CD14-positive monocyte (primary cell): ENCODE results near the gene VWA5A. TPM values are rescaled to one million over a fixed set of nuclear protein-coding genes. Genes with fewer than 3 reads are reported as not detected.

ENCODE experiments used
- DNase-seq, 3 donors: peaks; one replicate each; pipeline ENCODE4 v3.0.0-alpha.2; 2011 to 2022
- H2AFZ ChIP-seq: 2 replicates; pipeline ENCODE4 v1.6.0; 2012; ENCODE audit warnings: mild to moderate bottlenecking, low read depth, low read length, inconsistent platforms; ENCODE audit not compliant: insufficient read depth, poor library complexity, severe bottlenecking
- H3K27ac ChIP-seq, 2 donors: 1 replicate in 1 of 2; 2 replicates in 1 of 2; pipeline ENCODE4 v1.5.1; 2012 to 2013; ENCODE audit warnings: low read length in 2 of 2, control low read depth in 1 of 2, inconsistent platforms in 1 of 2, low read depth in 1 of 2, mild to moderate bottlenecking in 1 of 2
- H3K27me3 ChIP-seq, 2 donors: one replicate each; pipeline versions ENCODE4 v1.6.0 to v1.6.1; 2011 to 2013; ENCODE audit warnings: low read length in 2 of 2; ENCODE audit not compliant: control insufficient read depth in 2 of 2, insufficient read depth in 2 of 2
- H3K36me3 ChIP-seq, 2 donors: replicated peaks in 1 of 2; 1 replicate in 1 of 2; 2 replicates in 1 of 2; pipeline versions ENCODE4 v1.5.1 to v1.6.1; 2012 to 2013; ENCODE audit warnings: low read length in 2 of 2, control low read depth in 1 of 2, inconsistent platforms in 1 of 2, mild to moderate bottlenecking in 1 of 2; ENCODE audit not compliant: insufficient read depth in 2 of 2, control insufficient read depth in 1 of 2
- H3K4me1 ChIP-seq, 2 donors: 1 replicate in 1 of 2; 2 replicates in 1 of 2; pipeline versions ENCODE4 v1.5.1 to v1.6.1; 2012 to 2013; ENCODE audit warnings: low read length in 2 of 2, control low read depth in 1 of 2, inconsistent platforms in 1 of 2, mild to moderate bottlenecking in 1 of 2, moderate library complexity in 1 of 2; ENCODE audit not compliant: insufficient read depth in 2 of 2, control insufficient read depth in 1 of 2
- H3K4me2 ChIP-seq: replicated peaks from 2 replicates; pipeline ENCODE3; 2012; ENCODE audit warnings: low read length, moderate library complexity, mild to moderate bottlenecking; ENCODE audit not compliant: poor library complexity, severe bottlenecking; ENCODE audit errors: extremely low read depth
- H3K4me3 ChIP-seq, 3 experiments: fragments of 200-600 bp in 1 of 3; sonication (generic) in 1 of 3; replicated peaks in 1 of 3; 1 replicate in 2 of 3; 2 replicates in 1 of 3; pipeline ENCODE4 v1.5.1; 2011 to 2013; ENCODE audit warnings: low read length in 3 of 3, mild to moderate bottlenecking in 3 of 3, control low read depth in 2 of 3, low read depth in 2 of 3, inconsistent platforms in 1 of 3, moderate library complexity in 1 of 3
- H3K79me2 ChIP-seq: 2 replicates; pipeline ENCODE4 v1.6.0; 2012; ENCODE audit warnings: mild to moderate bottlenecking, control low read depth, inconsistent platforms, low read length, moderate library complexity; ENCODE audit not compliant: insufficient read depth
- H3K9ac ChIP-seq: 2 replicates; pipeline ENCODE4 v1.6.0; 2017; ENCODE audit warnings: low read length, mild to moderate bottlenecking; ENCODE audit not compliant: insufficient read depth, poor library complexity, severe bottlenecking
- H3K9me3 ChIP-seq, 2 donors: replicated peaks in 1 of 2; 1 replicate in 1 of 2; 2 replicates in 1 of 2; pipeline versions ENCODE4 v1.5.1 to v1.6.1; 2012 to 2013; ENCODE audit warnings: low read length in 2 of 2, control low read depth in 1 of 2; ENCODE audit not compliant: control insufficient read depth in 1 of 2, insufficient read depth in 1 of 2
- H4K20me1 ChIP-seq: 2 replicates; pipeline ENCODE4 v1.6.0; 2012; ENCODE audit warnings: mild to moderate bottlenecking, low read length, control low read depth, moderate library complexity; ENCODE audit not compliant: insufficient read depth
- H3K27ac Mint-ChIP-seq, 7 donors: one replicate each; pipeline ENCODE4 v1.8.0; 2020; ENCODE audit warnings: mild to moderate bottlenecking in 7 of 7, mixed read lengths in 7 of 7, moderate library complexity in 6 of 7, inconsistent platforms in 2 of 7
- H3K27me3 Mint-ChIP-seq, 3 donors: one replicate each; pipeline ENCODE4 v1.8.0; 2021 to 2022; ENCODE audit warnings: low read depth in 3 of 3, mild to moderate bottlenecking in 3 of 3, mixed read lengths in 3 of 3, moderate library complexity in 3 of 3, inconsistent platforms in 1 of 3
- H3K36me3 Mint-ChIP-seq, 2 donors: one replicate each; pipeline ENCODE4 v1.8.0; 2020; ENCODE audit warnings: mixed read lengths in 2 of 2, inconsistent platforms in 1 of 2, mild to moderate bottlenecking in 1 of 2
- H3K4me1 Mint-ChIP-seq: one replicate; pipeline ENCODE4 v1.8.0; 2020; ENCODE audit warnings: mild to moderate bottlenecking, mixed read lengths
- H3K4me3 Mint-ChIP-seq, 2 donors: one replicate each; pipeline ENCODE4 v1.8.0; 2020; ENCODE audit warnings: mild to moderate bottlenecking in 2 of 2, mixed read lengths in 2 of 2, moderate library complexity in 1 of 2
- H3K9me3 Mint-ChIP-seq, 7 donors: one replicate each; pipeline ENCODE4 v1.8.0; 2020 to 2022; ENCODE audit warnings: mixed read lengths in 7 of 7, mild to moderate bottlenecking in 6 of 7, moderate library complexity in 6 of 7, inconsistent platforms in 2 of 7
- CTCF ChIP-seq: fragments of 200-600 bp; IDR thresholded peaks from one replicate; pipeline ENCODE4 v1.8.0; 2022; ENCODE audit warnings: antibody characterized with exemption, mild to moderate bottlenecking
- WGBS: methylation state at CpG from one replicate; pipeline ENCODE4 v1.1.5; 2013; ENCODE audit warnings: missing lambda C conversion rate; ENCODE audit not compliant: insufficient coverage; 5-methylcytosine and 5-hydroxymethylcytosine counted together
- intact Hi-C, 2 donors: fragments of 100-400 bp; cut with micrococcal nuclease; formaldehyde crosslinking; loops; one replicate each; pipeline versions ENCODE4 v1.15.0 to v1.15.1; 2023
- polyA minus RNA-seq: library from RNA; depleted of rRNA, polyadenylated mRNA; stranded (reverse); fragments of >200 nt; gene quantifications from 2 replicates; pipeline ENCODE4 v1.2.3, GENCODE V29; 2012
- polyA plus RNA-seq, 3 donors: library from polyadenylated mRNA; depleted of rRNA in 1 of 3; unstranded in 2 of 3; stranded (reverse) in 1 of 3; fragments of 300-500 nt in 2 of 3; fragments of >200 nt in 1 of 3; fragmentation: Illumina TruSeq in 2 of 3; gene quantifications; 1 replicate in 2 of 3; 2 replicates in 1 of 3; pipeline ENCODE4 v1.2.3, GENCODE V29; 2012 to 2021
- total RNA-seq, 12 experiments: library from RNA in 1 of 12; stranded (reverse) in 1 of 12; fragments of 120-200 nt in 1 of 12; gene quantifications; one replicate each; pipeline ENCODE4 v1.2.4 and lab custom pipeline; 2013 to 2026; ENCODE audit warnings: mixed read lengths in 6 of 12, inconsistent platforms in 1 of 12

Gene VWA5A, protein sequence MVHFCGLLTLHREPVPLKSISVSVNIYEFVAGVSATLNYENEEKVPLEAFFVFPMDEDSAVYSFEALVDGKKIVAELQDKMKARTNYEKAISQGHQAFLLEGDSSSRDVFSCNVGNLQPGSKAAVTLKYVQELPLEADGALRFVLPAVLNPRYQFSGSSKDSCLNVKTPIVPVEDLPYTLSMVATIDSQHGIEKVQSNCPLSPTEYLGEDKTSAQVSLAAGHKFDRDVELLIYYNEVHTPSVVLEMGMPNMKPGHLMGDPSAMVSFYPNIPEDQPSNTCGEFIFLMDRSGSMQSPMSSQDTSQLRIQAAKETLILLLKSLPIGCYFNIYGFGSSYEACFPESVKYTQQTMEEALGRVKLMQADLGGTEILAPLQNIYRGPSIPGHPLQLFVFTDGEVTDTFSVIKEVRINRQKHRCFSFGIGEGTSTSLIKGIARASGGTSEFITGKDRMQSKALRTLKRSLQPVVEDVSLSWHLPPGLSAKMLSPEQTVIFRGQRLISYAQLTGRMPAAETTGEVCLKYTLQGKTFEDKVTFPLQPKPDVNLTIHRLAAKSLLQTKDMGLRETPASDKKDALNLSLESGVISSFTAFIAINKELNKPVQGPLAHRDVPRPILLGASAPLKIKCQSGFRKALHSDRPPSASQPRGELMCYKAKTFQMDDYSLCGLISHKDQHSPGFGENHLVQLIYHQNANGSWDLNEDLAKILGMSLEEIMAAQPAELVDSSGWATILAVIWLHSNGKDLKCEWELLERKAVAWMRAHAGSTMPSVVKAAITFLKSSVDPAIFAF
- total RNA-seq (2013) = 9.4 TPM
- polyA plus RNA-seq (10 to 100 TPM in 1 of 3 donors, 1 to 10 TPM in 2; 7.6 to 11.2 (median 8.8) TPM), polyA minus RNA-seq (4.2 and 5.1 TPM in 2 replicates), total RNA-seq (lab: John Stamatoyannopoulos, UW) (1.6 to 12.8 (median 4.6) reads per million in 11 experiments)

DNA sequence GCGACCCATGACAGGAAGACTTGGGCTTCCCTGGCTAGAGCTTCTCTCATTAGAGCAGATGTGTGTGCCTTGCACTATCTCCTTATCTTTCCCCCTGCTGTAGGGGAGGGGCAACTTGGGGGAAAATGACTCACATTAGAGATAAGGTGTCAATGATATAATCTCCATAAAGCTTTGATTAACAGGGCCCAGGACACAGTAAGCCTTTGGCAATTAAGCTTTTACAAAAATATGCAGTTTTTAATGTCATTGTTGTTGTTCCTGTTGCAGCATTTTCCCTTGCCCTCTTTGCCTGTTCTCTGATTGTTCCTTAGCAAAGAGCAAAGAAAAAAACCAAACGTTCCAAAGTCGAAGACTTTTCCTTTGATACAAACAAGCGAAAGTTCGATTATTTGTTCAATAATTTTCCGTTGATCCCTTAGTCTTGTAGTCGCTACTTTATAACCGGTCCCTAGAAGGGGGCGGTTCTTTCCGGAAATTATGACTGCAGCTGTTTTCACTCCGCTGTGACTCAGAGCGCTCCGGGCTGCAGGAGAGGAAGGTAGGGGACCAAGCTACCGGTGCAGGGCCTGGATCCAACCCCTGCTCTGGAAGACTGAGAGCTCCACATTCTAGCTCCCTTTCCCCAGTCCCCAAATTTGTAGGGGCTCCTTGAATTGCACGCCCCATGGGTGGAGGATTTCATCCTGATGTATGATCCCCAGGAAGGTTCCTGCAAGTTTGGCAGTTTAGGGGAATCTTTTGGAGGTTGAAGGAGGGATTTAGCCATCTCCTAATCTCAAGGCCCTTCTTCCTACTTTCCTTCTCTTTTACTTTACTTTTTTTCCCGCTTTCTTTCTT lies at the start of gene VWA5A:
TSS of gene VWA5A (plus strand) at position 509 of the 840 bp plus-strand sequence. CDS start 2,062 bp downstream, outside the sequence.
- peaks cover 13 to 28% of the 10 kb centered on the region in 2 donors for H3K36me3 ChIP-seq
- no peaks in the 10 kb centered on the region for H4K20me1 ChIP-seq
- H3K4me3 ChIP-seq = peak within 1 kb of the TSS; percentile 60 to 96 (median 82)
- peaks cover 28% of the 10 kb centered on the region for H3K4me1 Mint-ChIP-seq
- H3K9me3 Mint-ChIP-seq = no peaks in the 10 kb centered on the region
- DNase-seq = peak; percentile 62 to 70 (median 65)
- 1% methylated on average over 9 of the region's 16 CpGs for WGBS
- peak within 1 kb of the TSS in 6 of 7 donors; percentile 2 to 89 (median 76) for H3K27ac Mint-ChIP-seq
- H3K4me3 Mint-ChIP-seq = peak within 1 kb of the TSS; percentile 80 to 86
- peak within 1 kb of the TSS in 1 of 2 donors; percentile 70 for H3K27ac ChIP-seq
- H3K79me2 ChIP-seq = no peaks in the 10 kb centered on the region
- no peak for TF ChIP-seq CTCF
- H3K36me3 Mint-ChIP-seq = peaks cover 27% of the 10 kb centered on the region in 2 donors
- peak within 1 kb of the TSS; percentile 58 for H3K9ac ChIP-seq
- no peaks in the 10 kb centered on the region for H3K27me3 ChIP-seq
- H3K27me3 Mint-ChIP-seq = peaks cover 0 to 3% (median 0%) of the 10 kb centered on the region in 3 donors
- H3K4me2 ChIP-seq = peak within 1 kb of the TSS; percentile 81
- H3K4me1 ChIP-seq = peaks cover 18 to 24% of the 10 kb centered on the region in 2 donors
- H2AFZ ChIP-seq = peak within 1 kb of the TSS; percentile 81
- no peaks in the 10 kb centered on the region for H3K9me3 ChIP-seq
- intact Hi-C loops = no loop called here
